ENCODE measurements around the gene STX2.
"Not testable (repeated sequence)": the region's sequence is repeated elsewhere in the genome, so short reads cannot be mapped to it uniquely, and the experiment has no call there.

STX2 gene

DNA sequence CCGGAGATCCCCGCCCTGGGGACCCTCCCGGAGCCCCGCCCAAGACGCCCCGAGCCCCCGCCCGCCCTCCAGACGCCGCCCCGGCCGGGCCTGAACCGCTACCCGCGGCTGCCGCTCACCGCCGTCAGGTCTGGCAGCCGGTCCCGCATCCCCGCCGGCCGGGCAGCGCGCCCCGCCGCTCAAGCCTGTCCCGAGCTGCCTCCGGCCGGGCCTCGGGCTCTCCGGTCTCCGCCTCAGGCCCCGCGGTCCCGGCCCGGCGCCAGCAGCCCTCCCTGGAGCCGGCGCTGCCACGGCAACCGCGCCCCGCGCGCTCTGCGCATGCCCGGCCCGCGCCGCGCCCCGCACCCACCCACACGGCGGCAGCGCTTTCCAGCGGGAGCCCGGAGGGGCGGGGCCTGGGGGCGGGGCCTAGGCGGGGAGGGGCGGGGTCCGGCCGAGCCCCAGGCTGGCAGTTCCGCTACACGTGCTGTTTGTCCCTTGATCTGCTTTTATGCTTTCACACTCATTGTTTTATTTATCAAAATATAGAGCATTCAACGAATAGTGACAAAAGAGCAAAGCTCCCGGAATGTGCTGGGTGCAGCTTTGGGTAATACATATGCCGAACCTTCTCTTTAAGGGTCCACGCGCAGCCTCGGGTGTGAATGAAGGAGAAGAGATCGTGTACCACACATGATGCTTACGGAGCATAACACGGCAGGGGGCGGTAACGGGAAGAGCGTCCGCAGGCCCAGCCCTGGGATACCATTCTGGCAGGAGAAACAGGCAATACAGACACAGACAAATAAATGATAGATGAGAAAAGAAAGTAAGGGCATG lies at the start of gene STX2:
STX2 (minus strand) TSS at position 300 of the 819 bp plus-strand sequence; CDS start at position 149, 151 bp downstream.
- DNase-seq: peak; percentile 97

- DNase-seq: not testable (repeated sequence)
Observed at GRCh38 chr12:130887190-130887589, 48.1 kb upstream of the STX2 start.

GRCh38 chr12:130881548-130881947 lies 42.5 kb upstream of the STX2 start:
- no peak for DNase-seq

- no peak for DNase-seq
Observed at GRCh38 chr12:130881046-130881445, 42.0 kb upstream of the STX2 start.

- peak; percentile 14 for DNase-seq
Observed at GRCh38 chr12:130880411-130880885, 41.4 kb upstream of the STX2 start.

DNA sequence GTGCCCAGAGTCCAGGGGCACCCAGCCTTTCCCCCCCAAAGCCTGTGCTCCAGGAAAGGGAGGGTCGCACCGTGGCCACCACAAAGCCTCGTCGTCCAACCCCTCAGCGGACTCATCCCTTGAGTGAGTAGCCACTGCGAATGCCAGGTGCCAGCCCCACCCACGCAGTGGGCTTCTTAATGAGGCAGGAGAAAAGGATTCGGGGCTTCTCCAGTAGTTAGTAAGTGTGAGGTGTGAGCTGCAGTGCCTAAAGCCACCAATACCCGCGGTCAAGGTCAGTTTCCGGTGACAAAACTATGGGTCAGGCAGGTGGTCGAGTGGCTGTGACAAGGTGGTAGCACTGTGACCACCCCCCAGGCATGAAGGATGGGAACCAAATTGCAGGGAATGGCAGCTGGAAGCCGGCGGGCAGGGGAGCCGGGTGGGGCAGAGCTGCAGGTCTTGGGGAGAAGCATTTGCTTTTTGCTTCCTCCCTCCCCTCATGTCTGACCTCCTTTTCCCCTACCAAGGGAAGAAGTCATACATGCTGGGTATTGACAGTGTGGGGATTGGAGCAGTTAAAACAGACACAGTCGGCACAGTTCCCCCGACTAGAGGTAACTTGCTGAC lies 40.8 kb upstream of the STX2 start:
- no peak for DNase-seq

DNA sequence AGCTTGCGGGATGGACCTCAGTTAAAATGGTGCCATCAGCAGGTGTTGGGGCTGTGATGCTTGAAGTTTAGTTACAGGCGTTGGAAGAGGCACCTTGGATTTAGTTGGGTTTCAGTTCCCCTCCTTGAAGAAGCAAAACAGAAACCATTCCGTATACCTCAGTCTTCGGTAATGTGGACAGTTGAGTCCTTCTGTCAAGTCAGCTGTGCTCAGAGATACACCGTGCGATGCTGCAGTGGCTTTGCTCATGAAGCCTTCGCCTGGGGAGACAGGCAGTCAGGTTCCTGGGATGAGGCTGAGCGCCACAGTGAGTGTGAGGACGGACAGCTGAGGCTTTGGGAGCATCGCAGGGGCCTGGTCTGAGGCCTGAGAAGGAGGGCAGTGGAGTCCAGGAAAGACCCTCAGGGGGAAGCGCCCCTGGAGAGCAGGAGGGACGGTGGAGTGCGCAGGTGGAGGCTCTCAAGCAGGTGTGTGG lies 40.2 kb upstream of the STX2 start:
- DNase-seq: no peak

DNA sequence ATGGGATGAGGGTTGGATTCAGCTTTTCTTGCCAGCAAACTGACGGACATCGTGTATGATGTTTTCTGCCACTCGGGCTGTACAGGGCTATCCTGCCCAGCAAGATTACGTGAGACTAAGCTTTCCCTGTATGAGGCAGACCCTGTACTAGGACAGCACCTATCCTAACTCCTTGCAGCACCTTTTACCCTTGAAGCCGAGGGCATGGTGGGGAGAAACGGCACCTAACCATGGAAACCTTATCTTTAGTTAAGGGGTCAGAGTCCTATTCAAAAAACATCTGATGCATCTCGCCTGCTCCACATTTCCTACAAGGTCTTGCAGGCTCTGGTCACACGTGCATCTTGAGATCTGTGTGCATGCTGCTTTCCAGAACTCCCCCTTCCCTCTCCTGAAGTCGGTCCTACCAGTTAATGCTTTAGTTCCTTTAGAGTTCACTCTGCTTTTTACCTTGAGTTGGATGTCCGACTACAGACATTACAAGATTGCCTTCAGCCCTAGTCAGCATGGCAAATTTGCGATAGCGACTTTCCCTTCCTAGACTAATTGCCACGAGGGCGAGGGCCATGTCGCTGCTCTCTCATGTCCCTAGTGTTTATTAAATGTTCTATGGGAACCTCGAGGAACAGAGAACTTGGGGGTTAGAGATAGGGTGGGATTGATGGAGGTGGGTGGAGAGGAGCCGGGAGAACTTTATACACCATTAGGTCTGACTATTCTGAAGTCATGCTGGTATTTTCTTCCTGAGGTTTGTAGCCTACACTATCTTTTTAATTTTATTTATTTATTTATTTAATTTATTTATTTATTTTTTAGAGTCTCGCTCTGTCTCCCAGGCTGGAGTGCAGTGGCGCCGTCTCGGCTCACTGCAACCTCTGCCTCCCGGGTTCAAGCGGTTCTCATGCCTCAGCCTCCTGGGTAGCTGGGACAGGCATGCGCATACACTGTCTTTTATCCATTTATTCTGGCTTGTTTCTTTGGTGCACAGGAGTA lies 39.4 kb upstream of the STX2 start:
- DNase-seq: no peak

DNA sequence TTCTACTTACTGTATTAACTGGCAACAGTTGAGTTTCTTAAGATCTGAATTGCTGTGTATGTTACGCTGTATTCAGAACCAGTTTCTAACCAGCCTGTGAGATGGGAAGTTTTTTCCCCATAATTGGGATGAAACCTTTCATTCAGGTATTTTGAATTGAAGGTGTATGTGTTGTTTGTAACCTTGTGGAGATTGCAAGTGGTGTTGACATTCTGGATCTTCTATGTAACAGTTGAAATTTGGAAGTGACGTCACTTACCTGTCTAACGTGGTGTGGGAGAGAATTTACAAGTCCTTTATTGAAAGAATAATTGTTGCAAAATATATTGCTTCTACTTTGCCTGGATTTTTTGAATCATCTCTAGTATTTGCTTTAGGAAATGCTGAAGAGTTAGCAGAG lies 38.3 kb upstream of the STX2 start:
- DNase-seq: no peak

DNA sequence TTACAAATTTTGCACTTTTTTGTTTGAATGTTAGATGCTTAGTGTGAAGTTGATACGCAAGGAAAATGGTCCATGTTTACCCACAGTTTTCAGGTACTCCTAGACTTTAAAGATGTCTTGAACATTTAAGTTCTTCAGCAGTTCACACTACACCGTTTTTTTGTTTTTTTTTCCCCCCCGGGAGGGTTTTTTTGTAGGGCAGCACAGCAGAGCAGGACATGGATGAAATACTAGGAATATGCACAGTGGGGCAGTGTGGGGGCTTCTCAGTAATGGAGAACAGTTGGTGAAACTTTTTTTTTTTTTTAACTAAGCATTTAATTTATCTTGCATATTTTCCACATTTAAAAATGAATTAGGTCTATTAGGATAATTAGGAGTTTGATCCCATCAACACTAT lies 37.7 kb upstream of the STX2 start:
- DNase-seq: no peak

- no peak for DNase-seq
Observed at GRCh38 chr12:130876297-130876696, 37.2 kb upstream of the STX2 start.

DNA sequence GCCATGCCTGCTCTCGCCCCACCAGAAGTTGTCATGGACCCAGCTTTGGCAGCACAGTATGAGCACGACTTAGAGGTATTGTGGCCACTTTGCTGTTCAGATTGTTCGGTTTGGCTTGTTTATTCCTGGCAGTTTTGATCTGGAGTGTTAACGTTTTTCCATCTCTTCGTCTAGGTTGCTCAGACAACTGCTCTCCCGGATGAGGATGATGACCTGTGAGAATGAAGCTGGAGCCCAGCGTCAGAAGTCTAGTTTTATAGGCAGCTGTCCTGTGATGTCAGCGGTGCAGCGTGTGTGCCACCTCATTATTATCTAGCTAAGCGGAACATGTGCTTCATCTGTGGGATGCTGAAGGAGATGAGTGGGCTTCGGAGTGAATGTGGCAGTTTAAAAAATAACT lies 36.7 kb upstream of the STX2 start:
- DNase-seq: not testable (repeated sequence)

GRCh38 chr12:130875193-130875592 lies 36.1 kb upstream of the STX2 start:
- DNase-seq: no peak

- no peak for DNase-seq
Observed at GRCh38 chr12:130874696-130875095, 35.6 kb upstream of the STX2 start.

DNA sequence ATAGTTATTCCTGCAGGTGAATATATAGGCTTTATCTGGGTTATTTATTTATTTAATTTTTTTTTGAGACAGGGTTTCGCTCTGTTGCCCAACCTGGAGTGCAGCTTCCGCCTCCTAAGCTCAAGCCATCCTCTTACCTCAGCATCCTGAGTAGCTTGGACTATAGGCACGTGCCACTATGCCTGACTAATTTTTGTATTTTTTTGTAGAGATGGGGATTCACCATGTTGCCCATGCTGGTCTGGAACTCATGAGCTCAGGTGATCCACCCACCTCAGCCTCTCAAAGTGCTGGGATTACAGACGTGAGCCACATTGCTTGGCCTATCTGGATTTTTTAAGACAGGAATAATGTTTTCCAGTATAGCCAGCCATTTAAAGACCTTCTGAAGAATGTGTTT lies 34.8 kb upstream of the STX2 start:
- no peak for DNase-seq

DNA sequence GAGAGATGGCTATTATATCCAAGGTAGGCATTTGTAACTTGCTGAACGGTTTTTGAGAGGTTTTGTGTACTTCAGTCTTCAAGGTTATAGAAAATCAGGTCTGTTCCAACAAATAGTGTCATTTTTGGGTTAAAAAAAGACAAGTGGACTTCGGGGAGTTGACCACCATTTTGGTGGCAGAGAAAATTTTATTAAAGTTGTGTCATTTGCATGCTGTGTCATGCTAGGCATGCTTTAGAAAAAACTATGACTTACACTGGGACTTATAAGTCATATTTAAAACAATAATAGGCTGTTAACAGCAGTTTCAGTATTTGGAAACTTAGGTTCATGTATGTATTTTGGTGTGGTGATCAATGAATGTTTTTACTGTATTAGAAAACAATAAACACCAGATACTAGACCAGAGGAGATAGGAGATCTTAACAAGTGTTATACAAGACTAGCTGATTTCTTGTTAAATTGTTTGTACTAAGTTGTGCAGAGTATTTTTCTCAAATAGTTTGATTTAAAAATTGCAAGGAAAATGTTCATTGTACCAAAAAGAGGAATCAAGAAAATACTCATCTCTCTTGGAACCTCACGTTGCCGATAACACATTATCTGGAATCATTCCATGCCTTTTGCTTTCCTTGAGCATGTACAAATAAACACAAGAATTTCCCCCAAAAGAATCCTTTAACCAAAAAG lies 34.2 kb upstream of the STX2 start:
- DNase-seq: no peak

- no peak for DNase-seq
Observed at GRCh38 chr12:130872179-130873096, 33.4 kb upstream of the STX2 start.

- DNase-seq: peak; percentile 86
Observed at GRCh38 chr12:130871286-130872178, 32.5 kb upstream of the STX2 start, which contains the start of gene RAN. TSS of gene RAN (plus strand) at chr12:130872066. CDS start at chr12:130872594, 528 bp downstream.

- DNase-seq: no peak
Observed at GRCh38 chr12:130870442-130871285, 31.6 kb upstream of the STX2 start.

All from NCI-H2227 treated with DMSO at 0.1 percent for 48 hours (cell line).